WI38 (cell line): ENCODE measurements around the gene ERCC5.

ENCODE experiments used
- H3K4me3 ChIP-seq: 2 replicates; pipeline ENCODE4 v1.5.1; 2011; ENCODE audit warnings: low read depth, mild to moderate bottlenecking, control low read depth, low read length
- CTCF ChIP-seq: IDR thresholded peaks from 2 replicates; pipeline ENCODE4 v1.5.1; 2012; ENCODE audit warnings: low read depth, mild to moderate bottlenecking, control low read depth, low read length

The ERCC5 gene

GRCh38 chr13:102845630-102846260 lies at the start of gene ERCC5:
Gene ERCC5 (plus strand): TSS chr13:102846032. CDS start chr13:102846267, 235 bp downstream.
- peak within 1 kb of the TSS; percentile 91 for H3K4me3 ChIP-seq
- no peak for TF ChIP-seq CTCF

GRCh38 chr13:102798581-102799425 lies 47.0 kb upstream of the ERCC5 start, which contains the start of the genes BIVM and POGLUT2:
Gene BIVM (plus strand): TSS chr13:102799119. CDS start chr13:102807268, 8,149 bp downstream.
Gene POGLUT2 (minus strand): TSS chr13:102798976. CDS start chr13:102798670, 306 bp downstream.
- peak within 1 kb of the TSS; percentile 87 for H3K4me3 ChIP-seq

GRCh38 chr13:102799426-102800144 lies 46.2 kb upstream of the ERCC5 start:
- no peak for TF ChIP-seq CTCF
- H3K4me3 ChIP-seq, result peak overlapping the region; percentile 87

More at GRCh38 chr13:102798581-102799425, 47.0 kb upstream of the ERCC5 start, which contains the start of the genes BIVM and POGLUT2:
- no peak for TF ChIP-seq CTCF

GRCh38 chr13:102800145-102801041 lies 45.4 kb upstream of the ERCC5 start:
- peak; percentile 82 for TF ChIP-seq CTCF
- H3K4me3 ChIP-seq, result peak overlapping the region; percentile 87

- no peak for TF ChIP-seq CTCF
- no peak overlapping the region for H3K4me3 ChIP-seq
These were observed 40.2 kb upstream of the ERCC5 start for GRCh38 chr13:102805680-102806079.

- no peak for TF ChIP-seq CTCF
- no peak overlapping the region for H3K4me3 ChIP-seq
These were observed 38.1 kb upstream of the ERCC5 start for GRCh38 chr13:102807699-102808098.
